Superior temporal gyrus (tissue), 1 donor: ENCODE measurements around the gene ZNF37A.
"Not testable (repeated sequence)": the region's sequence is repeated elsewhere in the genome, so short reads cannot be mapped to it uniquely, and the experiment has no call there.

Source experiments
- DNase-seq: peaks from one replicate; pipeline ENCODE4 v3.0.0-alpha.2; 2016; ENCODE audit errors: extremely low spot score

The ZNF37A gene

DNA sequence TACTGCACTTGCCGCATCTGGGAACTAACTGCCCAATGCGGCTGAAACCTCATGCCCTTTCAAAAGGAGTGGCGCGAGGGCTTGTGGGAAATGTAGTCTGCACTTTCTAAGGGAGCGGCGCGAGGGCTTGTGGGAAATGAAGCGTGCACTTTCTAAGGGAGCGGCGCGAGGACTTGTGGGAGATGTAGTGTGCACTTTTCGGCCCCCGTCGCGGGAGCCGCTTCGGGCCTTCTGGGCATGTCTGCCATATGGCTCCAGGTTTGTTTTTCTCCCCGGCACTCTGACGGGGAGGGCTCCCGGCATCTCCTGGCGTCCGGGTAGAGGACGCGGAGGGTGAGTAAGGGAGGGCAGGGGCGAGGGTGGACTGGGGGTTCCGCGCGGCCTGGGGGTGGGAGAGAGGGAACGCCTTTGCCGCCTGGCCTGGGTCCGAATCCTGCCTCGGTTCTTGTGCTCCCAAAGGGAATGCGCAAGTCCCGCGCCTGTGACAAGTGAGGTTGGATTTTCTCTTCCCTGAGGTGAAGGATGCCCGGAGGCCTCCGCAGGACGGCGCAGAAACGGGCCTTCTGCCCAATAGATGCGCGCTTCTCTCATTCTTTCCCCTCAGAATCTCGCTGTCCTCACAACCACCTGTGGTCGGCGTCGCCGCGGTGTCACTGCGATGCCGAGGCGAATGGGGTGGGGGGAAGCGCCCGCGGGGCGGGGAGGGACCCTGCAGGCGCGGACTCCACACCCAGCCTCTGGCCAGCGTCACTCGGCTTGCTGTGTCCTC lies at the start of gene ZNF37A:
Gene ZNF37A (plus strand): TSS at position 180 of the 769 bp plus-strand sequence. CDS start 2,281 bp downstream, outside the sequence.
- peak; percentile 100 for DNase-seq

GRCh38 chr10:38045129-38045528 lies 49.0 kb upstream of the ZNF37A start:
- DNase-seq: no peak

DNA sequence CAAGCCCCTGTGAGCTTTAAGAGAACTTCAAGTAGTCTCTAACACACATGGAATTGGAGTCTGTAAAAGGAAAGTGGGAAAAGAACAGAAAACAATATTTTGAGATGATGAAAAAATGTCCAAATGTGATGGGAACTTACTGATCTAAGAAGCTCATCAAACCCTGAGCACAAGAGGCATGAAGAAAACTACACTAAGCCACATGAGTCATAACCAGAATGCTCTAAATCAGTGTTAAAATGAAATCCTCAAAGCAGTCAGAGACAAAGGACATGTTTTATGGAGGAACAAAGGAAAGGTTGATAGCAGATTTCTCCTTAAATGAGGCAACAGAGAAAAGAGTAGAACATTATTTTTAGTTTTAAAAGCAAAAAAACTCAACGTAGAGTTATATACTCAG lies 46.5 kb upstream of the ZNF37A start:
- DNase-seq: no peak

- no peak for DNase-seq
Measured at GRCh38 chr10:38050212-38050611, 43.9 kb upstream of the ZNF37A start.

GRCh38 chr10:38054361-38054797 lies 39.8 kb upstream of the ZNF37A start:
- no peak for DNase-seq

- DNase-seq: not testable (repeated sequence)
Measured at GRCh38 chr10:38055274-38055894, 38.8 kb upstream of the ZNF37A start.

DNA sequence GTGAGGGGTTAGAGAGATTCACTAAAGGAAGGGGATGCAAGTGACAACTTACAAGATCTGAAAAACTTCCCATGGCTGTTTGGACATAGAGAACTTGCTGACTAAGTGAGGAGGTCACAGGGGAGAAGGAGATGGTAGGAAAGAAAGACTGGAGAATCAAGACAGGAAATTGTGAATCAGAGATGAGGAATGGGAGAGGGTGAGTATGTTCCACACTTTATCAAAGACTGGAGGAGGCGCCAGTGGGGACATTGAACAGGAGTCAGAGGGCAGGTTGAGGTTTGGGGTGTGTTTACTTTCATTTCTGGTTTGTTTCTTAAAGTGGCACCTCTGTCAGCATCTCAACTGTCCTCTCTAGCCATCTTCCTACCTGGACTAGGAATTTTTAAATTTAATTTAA lies 24.5 kb upstream of the ZNF37A start:
- DNase-seq: not testable (repeated sequence)

DNA sequence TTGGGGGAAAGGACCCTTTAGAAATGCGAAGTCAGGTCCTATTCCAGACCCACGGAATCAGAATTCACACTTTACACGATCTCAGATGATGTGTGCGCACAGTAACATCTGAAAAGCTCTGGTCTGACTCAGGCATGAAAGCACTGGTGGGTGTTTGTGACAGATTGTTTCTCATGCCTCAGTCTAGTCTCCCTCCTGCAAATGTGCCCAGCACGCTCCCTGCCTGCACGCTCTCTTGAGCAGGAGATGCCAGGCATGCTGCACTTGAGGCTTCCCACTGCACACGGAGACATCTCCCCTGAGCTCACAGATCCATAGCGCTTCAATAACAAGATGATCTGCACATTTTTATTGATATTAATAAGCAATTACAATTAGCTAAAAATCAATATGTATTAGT lies 23.6 kb upstream of the ZNF37A start:
- DNase-seq: peak; percentile 11

- DNase-seq: no peak
Measured at GRCh38 chr10:38072552-38072951, 21.6 kb upstream of the ZNF37A start.

DNA sequence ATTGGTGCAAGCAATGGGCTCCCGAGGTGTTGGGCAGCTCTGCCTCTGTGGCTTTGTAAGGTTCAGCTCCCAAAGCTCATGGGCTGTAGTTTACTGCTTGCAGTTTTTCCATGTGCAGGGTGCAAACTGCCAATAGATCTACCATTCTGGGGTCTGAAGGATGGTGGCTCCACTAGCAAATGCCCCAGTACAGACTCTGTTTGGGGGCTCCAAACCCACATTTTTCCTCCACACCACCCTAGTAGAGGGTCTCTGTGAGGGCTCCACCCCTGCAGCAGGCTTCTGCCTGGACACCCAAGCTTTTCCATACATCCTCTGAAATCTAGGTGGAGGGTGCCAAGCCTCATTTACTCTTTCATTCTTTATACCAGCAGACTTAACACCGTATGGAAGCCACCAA lies 17.4 kb upstream of the ZNF37A start:
- DNase-seq: no peak

- DNase-seq: not testable (repeated sequence)
Measured at GRCh38 chr10:38093318-38093717, 819 bp upstream of the ZNF37A start.

DNA sequence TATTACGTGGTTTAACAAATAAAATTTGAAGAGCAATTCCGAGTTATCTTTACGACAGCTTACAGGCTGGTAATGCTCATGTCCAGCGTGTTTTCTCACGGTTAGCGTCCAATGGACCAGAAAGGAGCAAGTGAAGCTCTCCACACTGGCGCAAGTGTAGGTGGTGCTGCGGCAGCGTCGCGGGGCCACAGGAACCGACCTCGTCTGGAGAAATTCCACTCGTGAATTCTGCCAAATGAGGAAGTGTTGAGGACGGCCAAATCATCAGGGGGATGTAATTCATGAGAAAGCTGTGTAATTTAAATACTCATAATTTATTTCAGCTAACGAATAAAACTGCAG lies 350 bp upstream of the ZNF37A start:
- no peak for DNase-seq

DNA sequence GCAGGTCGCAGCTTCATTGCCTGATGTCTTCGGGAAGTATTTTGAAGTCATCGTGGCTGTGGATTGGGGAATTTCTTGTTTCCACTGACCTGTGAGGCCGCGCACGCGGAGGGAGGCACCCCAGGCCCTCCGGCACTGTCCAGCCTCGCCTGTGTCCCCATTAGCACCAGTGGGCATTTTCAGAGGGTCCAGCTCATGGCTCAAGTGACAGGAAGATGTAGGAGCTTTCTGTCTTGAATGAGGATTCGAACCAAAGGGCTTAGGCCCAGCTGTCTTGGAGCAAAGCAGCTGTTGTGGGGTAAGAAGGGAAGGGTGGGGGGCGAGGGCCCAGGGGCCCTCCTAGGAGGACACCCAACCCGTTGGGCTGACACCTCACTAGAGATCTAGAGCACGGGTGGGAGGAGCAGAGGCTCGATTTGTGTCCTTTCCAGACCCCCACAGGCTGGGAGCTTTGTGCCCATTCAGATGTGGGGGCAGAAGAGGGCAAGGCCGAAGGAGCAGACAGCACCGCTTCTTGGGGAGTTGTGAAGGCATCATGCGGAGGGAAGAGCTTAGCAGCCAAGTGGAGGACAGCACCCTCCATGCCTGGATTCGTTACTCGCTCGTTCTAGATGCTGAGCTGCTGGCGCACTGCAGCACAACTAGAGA lies 914 bp downstream of the ZNF37A start:
- DNase-seq: no peak

- DNase-seq: no peak
Measured at GRCh38 chr10:38102880-38103279, 8.7 kb downstream of the ZNF37A start.

DNA sequence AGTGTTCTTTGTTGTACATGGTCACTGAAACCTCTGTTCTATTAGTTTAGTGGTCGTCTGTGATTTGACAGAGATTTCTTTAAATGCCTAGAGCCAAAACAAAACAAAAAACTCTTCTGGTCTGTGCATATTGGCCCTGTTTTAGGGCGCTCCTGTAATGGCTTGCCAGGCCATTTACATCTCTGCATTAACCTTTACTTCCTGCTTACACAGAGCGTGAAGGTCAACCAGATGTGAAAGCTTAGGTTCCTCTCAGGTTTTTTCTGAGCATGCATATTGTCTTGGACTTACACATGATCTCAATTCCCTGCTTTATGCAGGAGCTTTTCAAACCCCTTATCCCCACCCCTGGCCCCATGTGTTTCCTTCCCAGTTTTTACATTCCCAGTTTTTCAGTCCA lies 9.6 kb downstream of the ZNF37A start:
- no peak for DNase-seq

DNA sequence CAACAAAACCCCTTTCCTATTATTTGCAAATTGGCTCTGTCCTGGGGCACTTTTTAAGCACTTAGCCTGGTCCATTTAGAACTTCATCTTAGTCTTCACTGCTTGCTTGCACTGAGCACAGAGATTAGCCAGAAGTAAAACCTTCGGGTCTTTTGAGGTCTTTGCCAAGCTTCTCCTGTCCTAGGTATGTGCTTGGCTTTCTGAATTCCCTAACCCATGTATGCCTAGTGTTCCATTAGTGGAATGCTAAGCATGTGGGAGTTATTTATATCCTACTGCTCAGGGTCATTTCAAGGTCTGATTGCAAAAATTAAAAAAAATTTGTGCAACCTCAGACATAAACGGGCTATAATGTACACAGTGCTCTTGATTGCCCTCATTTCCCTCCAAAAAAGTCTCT lies 18.0 kb downstream of the ZNF37A start:
- no peak for DNase-seq

GRCh38 chr10:38118072-38118807 lies 24.1 kb downstream of the ZNF37A start:
- DNase-seq: no peak

DNA sequence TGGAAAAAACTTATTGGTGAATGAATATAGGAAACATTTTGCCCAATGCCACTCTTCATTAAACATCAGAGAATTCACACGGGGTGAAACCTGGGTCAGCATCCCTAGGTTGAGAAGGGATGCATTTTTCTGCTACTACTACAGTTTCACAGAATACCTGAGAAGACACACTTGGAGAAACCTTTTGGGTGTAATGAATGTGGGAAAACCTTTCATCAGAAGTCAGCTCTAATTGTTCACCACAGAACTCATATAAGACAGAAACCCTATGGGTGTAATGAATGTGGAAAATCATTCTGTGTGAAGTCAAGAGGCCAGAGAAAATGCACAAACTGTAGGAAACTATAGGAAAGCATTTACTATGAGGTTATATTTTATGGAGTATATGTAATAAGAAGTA lies 24.9 kb downstream of the ZNF37A start:
- no peak for DNase-seq

DNA sequence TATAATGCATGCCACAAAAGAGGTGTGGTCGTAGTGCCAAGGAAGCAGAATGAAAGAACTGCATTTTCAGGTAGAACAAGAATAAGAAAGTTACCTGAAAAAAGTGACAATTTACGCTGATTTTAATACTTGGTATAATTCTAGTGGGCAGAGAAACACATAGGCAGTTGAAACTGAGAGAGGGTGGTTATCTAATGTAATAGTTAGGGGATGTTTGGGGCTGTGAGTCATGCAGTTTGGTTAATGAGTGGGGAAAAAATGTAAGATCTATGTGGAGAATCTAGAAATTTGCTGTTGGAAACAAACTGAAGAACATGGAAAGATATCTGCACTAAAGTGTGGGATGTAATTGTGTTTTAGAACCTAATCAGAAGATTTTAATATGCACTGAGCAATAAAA lies 33.7 kb downstream of the ZNF37A start:
- no peak for DNase-seq

- no peak for DNase-seq
Measured at GRCh38 chr10:38143587-38143986, 49.5 kb downstream of the ZNF37A start.

GRCh38 chr10:38146579-38147333 lies 52.6 kb downstream of the ZNF37A start:
- DNase-seq: peak; percentile 24

DNA sequence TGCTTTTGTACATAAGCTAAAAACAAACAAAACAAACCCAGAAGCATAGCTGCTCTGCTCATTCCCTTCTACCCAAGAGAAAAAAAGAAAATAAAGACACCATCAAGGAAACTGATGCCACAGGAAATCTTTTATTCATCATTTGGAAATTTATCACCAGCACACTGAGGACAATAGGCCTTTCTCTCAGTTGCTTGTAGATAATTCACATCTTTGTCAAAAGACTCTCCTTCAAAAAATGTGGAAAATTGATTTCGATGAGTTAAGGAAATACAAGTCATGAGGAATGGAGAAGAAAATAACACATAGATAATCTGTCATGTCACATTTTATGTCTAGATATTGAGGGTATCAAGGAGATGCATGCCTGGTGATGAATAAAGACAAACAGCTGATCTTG lies 53.5 kb downstream of the ZNF37A start:
- peak; percentile 55 for DNase-seq
